K562 (cell line): Measurements from ENCODE around the gene NDUFB10. TPM values are rescaled to one million over a fixed set of nuclear protein-coding genes. Genes with fewer than 3 reads are reported as not detected.

Experiments used
- ATAC-seq: fragments of 200-7000 bp; cut with Tn5 transposase; 3 replicates; pipeline ENCODE4 v1.9.1; 2020; ENCODE audit warnings: moderate library complexity
- BruUV-seq: library from RNA; stranded (reverse); fragments of 400-500 nt; replicated peaks from 2 replicates; lab custom pipeline; 2021; lab: Mats Ljungman, UMichigan
- CTCF ChIA-PET: fragments of 300-600 bp; formaldehyde crosslinking; extraction: SDS; loops from one replicate; lab custom pipeline; 2021; ENCODE audit warnings: low intra/inter-chr PET ratio; lab: Yijun Ruan, JAX
- POLR2A ChIA-PET: fragments of 300-600, 350-650 bp; sonication (Branson Sonifier 250); formaldehyde crosslinking; extraction: SDS; loops from one replicate; lab custom pipeline; 2021; ENCODE audit warnings: antibody characterized with exemption, inconsistent platforms; lab: Yijun Ruan, JAX
- DNase-seq, 4 experiments: peaks; one replicate each; pipeline versions ENCODE4 v3.0.0 to v3.0.0-alpha.2; 2011 to 2018; ENCODE audit warnings: low spot score in 3 of 4, mixed read lengths in 3 of 4; ENCODE audit errors: extremely low read depth in 1 of 4
- FAIRE-seq: peaks from 2 replicates; lab custom pipeline; 2011; peaks lifted over from hg19 to GRCh38; lab: Jason Lieb, UNC
- H2AFZ ChIP-seq: 2 replicates; pipeline ENCODE4 v1.6.0; 2011; ENCODE audit warnings: low read depth, low read length, control low read depth, inconsistent platforms
- H3K27ac ChIP-seq: fragments of 200-600 bp; 3 replicates; pipeline ENCODE4 v1.8.0; 2011; ENCODE audit warnings: low read depth, mild to moderate bottlenecking, control low read depth, inconsistent platforms, low read length, moderate library complexity, mixed read lengths; ENCODE audit errors: extremely low read depth
- H3K27me3 ChIP-seq, 2 experiments: fragments of 300-600 bp in 1 of 2; 2 replicates in 1 of 2; 3 replicates in 1 of 2; pipeline versions ENCODE4 v1.6.0 to v1.8.0; 2011; ENCODE audit warnings: inconsistent platforms in 2 of 2, low read length in 2 of 2, mild to moderate bottlenecking in 1 of 2, mixed read lengths in 1 of 2, moderate library complexity in 1 of 2; ENCODE audit not compliant: control insufficient read depth in 2 of 2, insufficient read depth in 2 of 2
- H3K36me3 ChIP-seq: fragments of 300-600 bp; 3 replicates; pipeline ENCODE4 v1.8.0; 2011; ENCODE audit warnings: mild to moderate bottlenecking, low read length, inconsistent platforms; ENCODE audit not compliant: control insufficient read depth, insufficient read depth
- H3K4me1 ChIP-seq, 2 experiments: fragments of 200-600 bp in 1 of 2; replicated peaks in 1 of 2; 2 replicates in 1 of 2; 3 replicates in 1 of 2; pipeline versions ENCODE4 v1.5.1 to v1.8.0; 2011; ENCODE audit warnings: inconsistent platforms in 2 of 2, low read length in 2 of 2, mild to moderate bottlenecking in 1 of 2, mixed read lengths in 1 of 2, moderate library complexity in 1 of 2; ENCODE audit not compliant: control insufficient read depth in 2 of 2, insufficient read depth in 2 of 2
- H3K4me2 ChIP-seq: 2 replicates; pipeline ENCODE4 v1.6.1; 2011; ENCODE audit warnings: low read length, control low read depth, inconsistent platforms, mixed read lengths; ENCODE audit not compliant: insufficient read depth
- H3K4me3 ChIP-seq: fragments of 200-600 bp; sonication (generic), shearing (Covaris generic); 2 replicates; pipeline ENCODE4 v1.5.1; 2016; ENCODE audit warnings: control low read depth, inconsistent platforms
- H3K79me2 ChIP-seq: fragments of 200-600 bp; 3 replicates; pipeline ENCODE4 v1.8.0; 2011; ENCODE audit warnings: low read length, inconsistent platforms; ENCODE audit not compliant: control insufficient read depth, insufficient read depth
- H3K9ac ChIP-seq, 2 experiments: 2 replicates each; pipeline versions ENCODE4 v1.6.0 to v1.6.1; 2011; ENCODE audit warnings: low read depth in 2 of 2, low read length in 2 of 2, control low read depth in 1 of 2, inconsistent platforms in 1 of 2, mild to moderate bottlenecking in 1 of 2, mixed read lengths in 1 of 2; ENCODE audit not compliant: insufficient read depth in 1 of 2
- H3K9me1 ChIP-seq: one replicate; pipeline ENCODE4 v1.6.0; 2011; ENCODE audit warnings: inconsistent platforms, mild to moderate bottlenecking, low read length, moderate library complexity; ENCODE audit not compliant: control insufficient read depth, insufficient read depth
- H3K9me3 ChIP-seq: replicated peaks from 2 replicates; pipeline ENCODE4 v1.5.1; 2011; ENCODE audit warnings: low read depth, low read length, inconsistent platforms; ENCODE audit not compliant: control insufficient read depth, insufficient read depth
- H4K20me1 ChIP-seq: replicated peaks from 2 replicates; pipeline ENCODE4 v1.6.1; 2011; ENCODE audit warnings: low read length, inconsistent platforms, mixed read lengths; ENCODE audit not compliant: control insufficient read depth, insufficient read depth
- BRD4 ChIP-seq: fragments of 200-600 bp; sonication (generic); IDR thresholded peaks from 2 replicates; pipeline ENCODE4 v1.6.1; 2017; ENCODE audit warnings: inconsistent platforms
- E2F6 ChIP-seq, 2 experiments: IDR thresholded peaks; 2 replicates each; pipeline ENCODE4 v1.6.1; 2011; ENCODE audit warnings: borderline replicate concordance in 1 of 2, control low read depth in 1 of 2, low read depth in 1 of 2, low read length in 1 of 2, mild to moderate bottlenecking in 1 of 2, mixed read lengths in 1 of 2, moderate library complexity in 1 of 2; ENCODE audit not compliant: insufficient read depth in 1 of 2, insufficient read length in 1 of 2, poor library complexity in 1 of 2, severe bottlenecking in 1 of 2; ENCODE audit errors: extremely low read depth in 1 of 2
- FOXA1 ChIP-seq: fragments of 450-650 bp; IDR thresholded peaks from 2 replicates; pipeline ENCODE4 v1.6.1; 2016; ENCODE audit warnings: mild to moderate bottlenecking, borderline replicate concordance
- PHB ChIP-seq: fragments of 250-450 bp; sonication (Bioruptor Pico); IDR thresholded peaks from 2 replicates; pipeline ENCODE4 v1.5.0; 2021
- RBM15 ChIP-seq: fragments of 200-400 bp; formaldehyde crosslinking; IDR thresholded peaks from 2 replicates; pipeline ENCODE4 v1.6.1; 2018; ENCODE audit warnings: mild to moderate bottlenecking, low read length, moderate library complexity; ENCODE audit not compliant: insufficient read depth
- SAFB2 ChIP-seq: fragments of 200-400 bp; formaldehyde crosslinking; IDR thresholded peaks from 2 replicates; pipeline ENCODE4 v1.6.1; 2018; ENCODE audit warnings: borderline replicate concordance, low read length, low read depth, moderate library complexity; ENCODE audit not compliant: severe bottlenecking
- SIN3B ChIP-seq: fragments of 450-650 bp; IDR thresholded peaks from 2 replicates; pipeline ENCODE4 v1.6.1; 2017; ENCODE audit warnings: low read depth, mild to moderate bottlenecking, moderate library complexity
- SLC30A9 ChIP-seq: fragments of 250-450 bp; sonication (Bioruptor Pico); IDR thresholded peaks from 2 replicates; pipeline ENCODE4 v1.8.0; 2022; ENCODE audit warnings: mild to moderate bottlenecking, moderate library complexity
- ZC3H4 ChIP-seq: sonication (generic); formaldehyde crosslinking; IDR thresholded peaks from 2 replicates; pipeline ENCODE4 v1.9.0; 2021; ENCODE audit warnings: missing genetic modification reagents, borderline replicate concordance
- whole genome bisulfite sequencing: fragments of 100-300 bp; shearing (Covaris generic); methylation state at CpG from one replicate; pipeline ENCODE4 v1.1.6; 2016; ENCODE audit warnings: low coverage, mixed read lengths; ENCODE audit not compliant: insufficient coverage; ENCODE audit errors: missing lambda C conversion rate; 5-methylcytosine and 5-hydroxymethylcytosine counted together
- in situ Hi-C: fragments of 300-500 bp; cut with MboI; formaldehyde crosslinking; loops from 4 replicates; pipeline ENCODE4 v1.15.0; 2018; ENCODE audit warnings: inconsistent platforms, mixed read lengths
- intact Hi-C: fragments of 100-400 bp; cut with micrococcal nuclease; formaldehyde crosslinking; loops from 2 replicates; pipeline ENCODE4 v1.14.2; 2022
- polyA plus RNA-seq, 8 experiments: library from polyadenylated mRNA; depleted of rRNA in 4 of 8; stranded (reverse) in 5 of 8; unstranded in 3 of 8; fragments of >200 nt; fragmentation: Nextera tagmentation in 2 of 8; fragmentation: Illumina TruSeq in 1 of 8; extraction: Ambion mirVana in 2 of 8; extraction: Trizol in 1 of 8; gene quantifications; 2 replicates each; pipeline versions ENCODE4 v1.2.1 to v1.2.3, GENCODE V29; 2011 to 2014; ENCODE audit warnings: inconsistent platforms in 1 of 8, missing spikeins in 1 of 8
- total RNA-seq, 7 experiments: library from RNA; depleted of rRNA in 6 of 7; stranded (reverse); fragments of >200 nt in 6 of 7; fragmentation: Illumina TruSeq in 2 of 7; extraction: Trizol in 2 of 7; gene quantifications; 2 replicates each; pipeline versions ENCODE4 v1.2.1 to v1.2.3, GENCODE V29; 2011 to 2021; ENCODE audit warnings: low replicate concordance in 1 of 7
- TF ChIP-seq, protein P1 (sequence below): fragments of 200-800 bp; sonication (Bioruptor generic); IDR thresholded peaks from 2 replicates; pipeline ENCODE4 v1.6.1; 2016; ENCODE audit warnings: missing genetic modification characterization, missing compliant biosample characterization
- TF ChIP-seq, protein P2 (sequence below): IDR thresholded peaks from 2 replicates; pipeline ENCODE4 v1.6.1; 2016; ENCODE audit warnings: missing genetic modification characterization, missing compliant biosample characterization

NDUFB10 gene
- total and polyA plus RNA-seq, 9 of the 15 experiments (the other 6 are each of a cell fraction or from before 2014, with no cell fraction given) = 69.3 to 527 (median 161) TPM

DNA sequence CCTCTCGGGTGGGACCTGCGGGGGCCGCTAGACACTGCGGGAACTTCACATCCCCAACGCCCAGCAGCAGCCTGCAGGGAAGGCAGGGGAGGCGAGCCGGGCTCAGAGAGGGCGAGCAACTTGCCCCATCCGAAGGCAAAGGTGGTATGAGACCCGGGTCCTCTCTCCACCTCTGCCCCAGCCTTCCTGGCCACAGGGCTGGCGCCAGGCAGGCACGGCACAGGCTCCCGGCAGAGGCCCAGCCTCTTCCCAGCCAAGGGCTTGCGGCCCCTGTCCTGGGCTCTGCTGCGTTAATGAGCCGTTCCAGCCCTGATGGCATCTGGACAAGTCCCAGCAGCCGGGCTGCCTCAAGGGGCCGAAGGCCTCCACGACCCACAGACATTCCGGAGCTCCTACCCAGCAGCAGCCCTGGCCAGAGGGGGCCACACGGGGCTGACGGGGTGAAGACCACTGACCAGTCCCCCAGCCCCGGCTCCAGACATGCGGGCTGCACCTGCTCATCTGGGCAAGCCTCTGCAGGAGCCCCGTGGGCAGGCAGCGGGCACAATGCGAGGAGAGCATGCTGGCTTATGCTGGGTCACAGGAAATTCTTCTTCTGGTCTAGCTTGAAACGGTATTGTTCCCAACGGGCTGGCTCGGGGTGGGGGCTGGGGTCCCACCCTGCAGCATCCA is 39.9 kb upstream of the NDUFB10 start:
- Histone ChIP-seq H3K27ac (no peak overlapping the region), H3K9me1 (no peaks in the 10 kb centered on the region), H2AFZ (no peak overlapping the region), H3K36me3 (no peaks in the 10 kb centered on the region), H3K4me3 (no peak overlapping the region), H3K79me2 (no peaks in the 10 kb centered on the region), H3K9ac (no peak overlapping the region), H3K4me2 (no peak overlapping the region), H3K27me3 (peaks cover 20 to 37% of the 10 kb centered on the region in 2 experiments; a peak in 4 of 5 replicates), H3K4me1 (peaks cover 12 to 65% of the 10 kb centered on the region in 2 experiments; a peak in 4 of 5 replicates), H3K9me3 (no peaks in the 10 kb centered on the region), H4K20me1 (0 out of 2 replicates have a peak, but pooled peaks cover 11% of the 10 kb centered on the region)
- FAIRE-seq (no peak), ATAC-seq (no peak), DNase-seq (no peak)
- ChIA-PET POLR2A (no interaction called here), CTCF (no interaction called here)
- intact Hi-C loops = no loop called here
- no peak for TF ChIP-seq E2F6 (IDR thresholded peaks at IDR 0.05; ENCODE audit: borderline replicate concordance in 1 of 2, extremely low read depth in 1 of 2, insufficient read depth in 1 of 2, insufficient read length in 1 of 2, low read depth in 1 of 2, low read length in 1 of 2, poor library complexity in 1 of 2, severe bottlenecking in 1 of 2)
- no peak for TF ChIP-seq SAFB2
- TF ChIP-seq RBM15 = no peak
- no peak for TF ChIP-seq BRD4
- TF ChIP-seq PHB = no peak
- no peak for TF ChIP-seq FOXA1
- TF ChIP-seq SLC30A9 (CRISPR knock-in tag) = no peak
- TF ChIP-seq ZC3H4 (CRISPR knock-in tag) = no peak
- TF ChIP-seq SIN3B = no peak
- TF ChIP-seq, protein P1, sequence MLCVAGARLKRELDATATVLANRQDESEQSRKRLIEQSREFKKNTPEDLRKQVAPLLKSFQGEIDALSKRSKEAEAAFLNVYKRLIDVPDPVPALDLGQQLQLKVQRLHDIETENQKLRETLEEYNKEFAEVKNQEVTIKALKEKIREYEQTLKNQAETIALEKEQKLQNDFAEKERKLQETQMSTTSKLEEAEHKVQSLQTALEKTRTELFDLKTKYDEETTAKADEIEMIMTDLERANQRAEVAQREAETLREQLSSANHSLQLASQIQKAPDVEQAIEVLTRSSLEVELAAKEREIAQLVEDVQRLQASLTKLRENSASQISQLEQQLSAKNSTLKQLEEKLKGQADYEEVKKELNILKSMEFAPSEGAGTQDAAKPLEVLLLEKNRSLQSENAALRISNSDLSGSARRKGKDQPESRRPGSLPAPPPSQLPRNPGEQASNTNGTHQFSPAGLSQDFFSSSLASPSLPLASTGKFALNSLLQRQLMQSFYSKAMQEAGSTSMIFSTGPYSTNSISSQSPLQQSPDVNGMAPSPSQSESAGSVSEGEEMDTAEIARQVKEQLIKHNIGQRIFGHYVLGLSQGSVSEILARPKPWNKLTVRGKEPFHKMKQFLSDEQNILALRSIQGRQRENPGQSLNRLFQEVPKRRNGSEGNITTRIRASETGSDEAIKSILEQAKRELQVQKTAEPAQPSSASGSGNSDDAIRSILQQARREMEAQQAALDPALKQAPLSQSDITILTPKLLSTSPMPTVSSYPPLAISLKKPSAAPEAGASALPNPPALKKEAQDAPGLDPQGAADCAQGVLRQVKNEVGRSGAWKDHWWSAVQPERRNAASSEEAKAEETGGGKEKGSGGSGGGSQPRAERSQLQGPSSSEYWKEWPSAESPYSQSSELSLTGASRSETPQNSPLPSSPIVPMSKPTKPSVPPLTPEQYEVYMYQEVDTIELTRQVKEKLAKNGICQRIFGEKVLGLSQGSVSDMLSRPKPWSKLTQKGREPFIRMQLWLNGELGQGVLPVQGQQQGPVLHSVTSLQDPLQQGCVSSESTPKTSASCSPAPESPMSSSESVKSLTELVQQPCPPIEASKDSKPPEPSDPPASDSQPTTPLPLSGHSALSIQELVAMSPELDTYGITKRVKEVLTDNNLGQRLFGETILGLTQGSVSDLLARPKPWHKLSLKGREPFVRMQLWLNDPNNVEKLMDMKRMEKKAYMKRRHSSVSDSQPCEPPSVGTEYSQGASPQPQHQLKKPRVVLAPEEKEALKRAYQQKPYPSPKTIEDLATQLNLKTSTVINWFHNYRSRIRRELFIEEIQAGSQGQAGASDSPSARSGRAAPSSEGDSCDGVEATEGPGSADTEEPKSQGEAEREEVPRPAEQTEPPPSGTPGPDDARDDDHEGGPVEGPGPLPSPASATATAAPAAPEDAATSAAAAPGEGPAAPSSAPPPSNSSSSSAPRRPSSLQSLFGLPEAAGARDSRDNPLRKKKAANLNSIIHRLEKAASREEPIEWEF = no peak
- TF ChIP-seq, protein P2, sequence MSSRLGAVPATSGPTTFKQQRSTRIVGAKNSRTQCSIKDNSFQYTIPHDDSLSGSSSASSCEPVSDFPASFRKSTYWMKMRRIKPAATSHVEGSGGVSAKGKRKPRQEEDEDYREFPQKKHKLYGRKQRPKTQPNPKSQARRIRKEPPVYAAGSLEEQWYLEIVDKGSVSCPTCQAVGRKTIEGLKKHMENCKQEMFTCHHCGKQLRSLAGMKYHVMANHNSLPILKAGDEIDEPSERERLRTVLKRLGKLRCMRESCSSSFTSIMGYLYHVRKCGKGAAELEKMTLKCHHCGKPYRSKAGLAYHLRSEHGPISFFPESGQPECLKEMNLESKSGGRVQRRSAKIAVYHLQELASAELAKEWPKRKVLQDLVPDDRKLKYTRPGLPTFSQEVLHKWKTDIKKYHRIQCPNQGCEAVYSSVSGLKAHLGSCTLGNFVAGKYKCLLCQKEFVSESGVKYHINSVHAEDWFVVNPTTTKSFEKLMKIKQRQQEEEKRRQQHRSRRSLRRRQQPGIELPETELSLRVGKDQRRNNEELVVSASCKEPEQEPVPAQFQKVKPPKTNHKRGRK = no peak
- no TSS peak for BruUV-seq
- WGBS = 25% methylated on average over 27 of the region's 30 CpGs
- in situ Hi-C loops = no loop called here
